HG03520 (cell line): ENCODE data around the gene CCDC138.
A peak's percentile ranks its signal among the peaks of the same experiment; 100 is the strongest.
"Not testable (repeated sequence)": the region's sequence is repeated elsewhere in the genome, so short reads cannot be mapped to it uniquely, and the experiment has no call there.

Experiments used
- ATAC-seq: cut with Tn5 transposase; IDR thresholded peaks from one replicate; pipeline ENCODE4 v1.9.1; 2021; ENCODE audit warnings: mild to moderate bottlenecking, moderate library complexity; ENCODE audit not compliant: unreplicated experiment

CCDC138 gene

DNA sequence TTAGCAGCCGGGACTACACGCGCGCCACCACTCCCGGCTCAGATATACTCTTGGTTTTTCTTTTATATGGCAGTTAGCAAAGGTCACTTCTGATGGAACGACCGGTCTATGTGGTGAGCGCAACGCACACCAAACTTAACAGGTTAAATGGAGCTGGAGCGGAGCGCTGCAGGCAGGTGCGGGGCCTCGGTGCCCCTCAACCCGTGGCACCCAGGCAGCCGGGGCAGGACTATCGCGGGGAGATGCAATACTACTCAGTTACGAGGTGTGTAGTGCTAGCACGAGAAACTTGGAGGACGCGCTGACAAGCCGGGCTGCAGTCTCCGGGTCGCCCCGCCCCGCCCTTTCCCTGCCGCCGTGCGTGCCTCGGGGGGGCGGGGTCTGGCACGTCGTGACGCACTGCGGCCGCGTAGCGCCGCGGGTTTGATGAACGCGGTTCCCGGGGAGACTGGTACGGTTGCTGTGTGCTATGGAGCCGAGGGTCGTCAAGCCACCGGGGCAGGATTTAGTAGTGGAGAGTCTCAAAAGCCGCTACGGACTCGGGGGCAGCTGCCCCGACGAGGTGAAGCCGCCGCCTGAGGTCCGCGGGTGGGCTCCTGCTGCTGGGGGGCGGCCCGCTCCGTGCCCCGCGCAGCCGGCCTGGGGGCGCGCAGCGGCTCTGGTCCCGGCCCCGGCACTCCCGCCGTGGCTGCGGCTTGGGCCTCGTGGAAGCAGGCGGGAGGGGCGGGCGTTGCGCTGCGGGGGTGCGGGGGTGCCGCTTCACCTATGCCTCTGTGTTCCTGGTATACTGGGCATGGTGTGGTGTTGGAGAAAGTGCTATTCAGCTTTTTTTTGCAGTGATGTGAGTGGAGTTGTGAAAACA, at the start of gene CCDC138:
Gene CCDC138, plus strand, starts transcription at position 418 of the 862 bp plus-strand sequence. Its CDS starts 52 bp downstream, at position 470.
- ATAC-seq = peak; percentile 94

GRCh38 chr2:108757973-108758372, 28.6 kb upstream of the CCDC138 start:
- ATAC-seq = not testable (repeated sequence)

- ATAC-seq = not testable (repeated sequence)
Measured at GRCh38 chr2:108762618-108763017, 24.0 kb upstream of the CCDC138 start.

DNA sequence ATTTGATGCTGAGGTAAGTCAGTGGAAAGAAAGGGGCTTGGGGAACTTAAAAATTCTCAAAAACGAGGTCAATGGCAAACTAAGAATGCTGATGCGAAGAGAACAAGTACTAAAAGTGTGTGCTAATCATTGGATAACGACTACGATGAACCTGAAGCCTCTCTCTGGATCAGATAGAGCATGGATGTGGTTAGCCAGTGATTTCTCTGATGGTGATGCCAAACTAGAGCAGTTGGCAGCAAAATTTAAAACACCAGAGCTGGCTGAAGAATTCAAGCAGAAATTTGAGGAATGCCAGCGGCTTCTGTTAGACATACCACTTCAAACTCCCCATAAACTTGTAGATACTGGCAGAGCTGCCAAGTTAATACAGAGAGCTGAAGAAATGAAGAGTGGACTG, 19.9 kb upstream of the CCDC138 start:
- not testable (repeated sequence) for ATAC-seq

DNA sequence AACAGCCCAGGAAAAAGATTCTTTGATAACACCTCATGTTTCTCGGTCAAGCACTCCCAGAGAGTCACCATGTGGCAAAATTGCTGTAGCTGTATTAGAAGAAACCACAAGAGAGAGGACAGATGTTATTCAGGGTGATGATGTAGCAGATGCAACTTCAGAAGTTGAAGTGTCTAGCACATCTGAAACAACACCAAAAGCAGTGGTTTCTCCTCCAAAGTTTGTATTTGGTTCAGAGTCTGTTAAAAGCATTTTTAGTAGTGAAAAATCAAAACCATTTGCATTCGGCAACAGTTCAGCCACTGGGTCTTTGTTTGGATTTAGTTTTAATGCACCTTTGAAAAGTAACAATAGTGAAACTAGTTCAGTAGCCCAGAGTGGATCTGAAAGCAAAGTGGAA, 18.7 kb upstream of the CCDC138 start:
- not testable (repeated sequence) for ATAC-seq

DNA sequence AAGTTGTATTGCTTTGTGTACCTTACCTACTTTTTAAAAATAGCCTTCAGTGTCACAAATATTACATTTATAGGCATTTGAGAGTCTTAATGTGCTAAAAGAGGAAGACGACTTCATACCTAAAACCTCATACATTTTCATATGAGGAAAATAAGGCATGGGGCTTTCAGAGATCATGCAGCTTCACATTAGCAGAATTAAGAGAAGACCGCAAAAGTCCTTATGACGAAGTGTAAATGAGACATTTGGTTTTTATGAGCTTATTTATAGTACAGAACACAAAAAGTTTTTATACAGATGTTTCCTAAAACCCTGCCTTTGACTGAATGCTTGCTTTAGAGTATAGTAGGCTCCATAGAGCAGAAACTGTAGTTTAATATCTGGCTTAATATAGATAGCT, 10.1 kb upstream of the CCDC138 start:
- peak; percentile 72 for ATAC-seq

DNA sequence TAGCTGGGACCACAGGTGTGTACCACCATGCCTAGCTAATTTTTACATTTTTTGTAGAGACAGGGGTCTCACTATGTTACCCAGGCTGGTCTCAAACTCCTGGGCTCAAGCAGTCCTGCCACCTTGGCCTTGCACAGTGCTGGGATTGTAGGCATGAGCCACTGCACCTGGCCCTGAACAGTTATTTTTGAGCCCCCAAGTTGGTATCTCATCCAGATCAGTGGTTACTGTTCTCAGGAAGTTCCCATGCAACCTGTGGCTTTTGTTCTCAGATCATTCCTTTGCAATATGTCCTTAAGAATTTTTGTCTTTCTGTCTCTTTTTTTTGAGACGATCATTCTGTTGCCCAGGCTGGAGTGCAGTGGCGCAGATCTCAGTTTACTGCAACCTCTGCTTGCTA, 7.7 kb upstream of the CCDC138 start:
- no peak for ATAC-seq

GRCh38 chr2:108786008-108786353, 590 bp upstream of the CCDC138 start:
- ATAC-seq = no peak

DNA sequence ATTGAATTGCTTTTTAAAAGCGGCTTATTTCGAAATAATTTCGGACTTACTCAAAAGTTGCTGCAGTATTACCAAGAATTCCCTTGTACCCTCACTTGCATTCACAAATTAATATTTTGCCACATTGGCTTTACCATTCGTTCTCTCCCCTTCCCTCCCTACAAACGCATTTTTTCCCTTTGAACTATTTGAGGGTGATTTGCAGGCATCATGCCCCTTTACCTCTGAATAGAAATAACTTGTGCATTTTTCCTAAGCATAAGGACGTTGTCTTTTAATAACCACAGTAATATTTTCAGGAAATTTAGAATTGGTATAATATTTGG, 608 bp downstream of the CCDC138 start:
- ATAC-seq = no peak

GRCh38 chr2:108803045-108803736, 16.6 kb downstream of the CCDC138 start:
- ATAC-seq = no peak

- ATAC-seq = no peak
Measured at GRCh38 chr2:108805032-108805431, 18.5 kb downstream of the CCDC138 start.

GRCh38 chr2:108805782-108806181, 19.2 kb downstream of the CCDC138 start:
- no peak for ATAC-seq

DNA sequence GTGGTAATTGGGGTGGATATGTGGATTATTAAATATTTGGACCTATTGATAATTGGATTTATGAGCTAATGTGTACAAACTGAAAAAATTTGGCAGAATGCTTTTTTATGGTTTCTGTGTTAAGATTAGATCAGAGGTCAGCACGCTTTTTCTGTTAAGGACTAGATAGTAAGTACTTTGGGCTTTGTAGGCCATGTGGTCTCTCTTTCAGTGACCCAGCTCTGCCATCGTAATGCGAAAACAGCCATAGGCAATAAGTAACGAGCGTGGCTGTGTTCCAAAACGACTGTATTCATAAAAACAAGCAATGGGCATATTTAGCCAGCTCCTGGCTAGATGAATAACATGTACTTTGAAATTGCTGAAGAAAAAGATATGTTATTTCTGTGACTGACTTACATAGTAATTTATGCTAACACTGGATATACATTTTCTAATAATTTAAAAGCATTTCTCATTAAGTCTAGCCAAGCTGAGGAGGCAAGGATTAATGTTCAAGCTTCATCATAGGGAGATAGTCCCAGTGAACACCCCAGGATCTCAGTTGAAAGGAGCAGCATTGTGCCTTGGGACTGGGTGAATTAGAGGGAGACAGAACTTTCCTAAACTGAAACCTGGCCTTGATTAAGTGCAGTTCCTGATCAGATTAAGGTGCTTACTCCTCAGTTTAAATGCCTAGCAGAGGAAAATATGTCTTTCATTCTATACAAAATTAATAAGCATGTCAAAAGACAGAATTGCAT, 20.0 kb downstream of the CCDC138 start:
- no peak for ATAC-seq

DNA sequence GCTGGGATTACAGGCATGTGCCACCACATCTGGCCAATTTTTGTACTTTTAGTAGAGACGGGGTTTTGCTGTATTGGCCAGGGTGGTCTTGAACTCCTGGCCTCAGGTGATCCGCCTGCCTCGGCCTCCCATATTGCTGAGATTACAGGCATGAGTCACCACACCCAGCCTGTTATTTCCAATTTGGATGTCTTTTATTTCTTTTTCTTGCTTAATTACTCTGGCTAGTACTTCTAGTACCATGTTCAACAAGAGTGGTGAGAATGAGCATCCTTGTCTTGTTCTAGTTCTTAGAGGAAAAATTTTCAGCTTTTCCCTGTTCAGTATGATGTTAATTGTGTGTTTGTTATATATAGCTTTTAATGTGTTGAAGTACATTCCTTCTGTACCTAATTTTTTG, 23.4 kb downstream of the CCDC138 start:
- ATAC-seq = no peak

DNA sequence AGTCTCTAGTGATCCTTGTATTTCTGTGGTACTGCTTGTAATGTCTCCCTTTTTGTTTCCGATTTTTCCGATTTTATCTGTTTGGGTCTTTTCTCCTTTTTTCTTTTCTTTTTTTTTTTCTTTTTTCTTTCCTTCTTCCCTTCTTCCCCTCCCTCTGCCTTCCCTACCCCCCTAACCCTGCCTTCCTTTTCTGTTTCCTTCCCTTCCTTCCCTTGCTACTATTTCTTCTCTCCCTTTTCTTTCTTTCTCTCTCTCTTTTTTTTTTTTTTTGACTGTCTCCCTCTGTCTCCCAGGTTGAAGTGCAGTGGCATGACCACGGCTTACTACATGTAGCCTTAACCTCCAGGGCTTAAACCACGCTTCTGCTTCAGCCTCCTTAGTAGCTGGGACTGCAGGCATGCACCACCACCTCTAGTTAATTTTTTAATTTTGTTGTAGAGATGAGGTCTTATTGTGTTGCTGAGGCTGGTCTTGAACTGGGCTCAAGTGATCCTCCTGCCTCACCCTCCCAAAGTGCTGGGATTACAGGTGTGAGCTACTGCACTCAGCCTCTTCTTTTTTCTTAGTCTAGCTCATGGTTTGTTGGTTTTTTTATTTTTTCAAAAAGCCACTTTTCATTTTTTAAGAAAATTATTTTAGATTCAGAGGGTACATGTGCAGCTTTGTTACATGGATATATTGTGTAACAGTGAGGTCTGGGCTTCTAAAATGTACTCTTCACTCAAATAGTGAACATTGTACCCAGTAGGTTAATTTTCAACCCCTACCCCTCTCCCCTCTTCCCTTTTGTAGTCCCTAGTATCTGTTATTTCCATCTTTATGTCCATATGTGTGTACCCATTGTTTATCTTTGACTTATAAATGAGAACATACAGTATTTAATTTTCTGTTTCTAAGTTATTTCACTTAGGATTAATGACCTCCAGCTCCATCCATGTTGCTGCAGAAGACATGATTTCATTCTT, 24.7 kb downstream of the CCDC138 start:
- ATAC-seq = no peak

DNA sequence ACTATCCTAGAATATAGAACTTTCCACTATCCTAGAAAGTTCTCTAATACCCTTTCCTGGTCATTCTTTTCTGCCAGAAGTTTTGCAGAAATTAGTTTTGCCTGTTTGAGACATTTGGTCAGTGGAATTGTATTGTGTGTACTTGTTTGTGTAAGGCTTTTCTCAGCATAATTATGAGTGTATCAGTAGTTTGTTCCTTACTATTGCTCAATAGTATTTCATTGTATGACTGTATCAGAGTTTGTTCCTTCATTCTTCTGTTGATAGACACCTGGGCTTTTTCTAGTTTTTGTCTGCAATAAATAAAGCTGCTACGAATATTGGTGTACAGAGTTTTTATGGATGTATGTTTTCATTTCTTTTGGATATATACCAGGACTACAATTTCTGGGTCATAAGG, 27.2 kb downstream of the CCDC138 start:
- no peak for ATAC-seq

- no peak for ATAC-seq
Measured at GRCh38 chr2:108820482-108820881, 33.9 kb downstream of the CCDC138 start.

GRCh38 chr2:108823286-108823685, 36.7 kb downstream of the CCDC138 start:
- no peak for ATAC-seq

DNA sequence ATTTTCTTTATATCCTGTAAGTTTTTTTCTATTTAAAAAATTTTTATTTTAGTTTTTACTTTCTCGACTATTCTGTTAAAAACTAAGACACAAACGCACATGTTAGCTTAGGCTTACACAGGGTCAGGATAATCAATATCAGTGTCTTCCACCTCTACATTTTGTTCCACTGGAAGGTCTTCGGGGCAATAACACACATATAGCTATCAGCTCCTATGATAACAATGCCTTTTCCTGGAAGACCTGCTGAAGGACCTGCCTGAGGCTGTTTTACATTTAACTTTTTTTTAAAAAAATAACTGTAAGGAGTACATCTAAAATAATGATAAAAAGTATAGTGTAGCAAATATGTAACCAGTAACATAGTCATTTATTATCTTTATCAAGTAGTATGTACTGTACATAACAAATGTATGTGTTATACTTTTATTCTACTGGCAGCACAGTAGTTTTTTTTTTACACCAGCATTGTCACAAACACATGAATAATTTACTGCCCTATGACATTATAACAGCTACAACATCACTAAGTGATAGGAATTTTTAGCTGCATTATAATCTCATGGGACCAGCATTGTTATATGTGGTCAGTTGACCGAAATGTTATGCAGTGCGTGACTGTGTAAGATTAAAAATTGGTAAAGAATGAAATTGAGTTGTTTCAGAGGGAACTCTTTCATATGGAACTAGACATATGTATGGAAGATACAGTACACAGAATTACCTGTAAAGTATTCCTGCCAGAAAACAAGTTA, 37.9 kb downstream of the CCDC138 start:
- no peak for ATAC-seq

- ATAC-seq = no peak
Measured at GRCh38 chr2:108825254-108825653, 38.7 kb downstream of the CCDC138 start.
